K562 (cell line): ENCODE data around the gene SLC16A1. TPM values are rescaled to one million over a fixed set of nuclear protein-coding genes. Genes with fewer than 3 reads are reported as not detected.

ENCODE experiments used
- CEBPZ ChIP-seq: fragments of 150-350 bp; IDR thresholded peaks from 2 replicates; pipeline ENCODE4 v1.6.1; 2014; ENCODE audit warnings: low read depth, mild to moderate bottlenecking, low read length, borderline replicate concordance
- CREBBP ChIP-seq: IDR thresholded peaks from one replicate; pipeline ENCODE4 v1.6.1; 2012; ENCODE audit warnings: low read depth, mild to moderate bottlenecking, control low read depth, inconsistent platforms, low read length
- EWSR1 ChIP-seq: fragments of 450-650 bp; IDR thresholded peaks from 2 replicates; pipeline ENCODE4 v1.6.1; 2018; ENCODE audit warnings: borderline replicate concordance, mild to moderate bottlenecking, low read depth, moderate library complexity; ENCODE audit not compliant: partially characterized antibody
- KDM5B ChIP-seq: fragments of 200-600 bp; sonication (generic); IDR thresholded peaks from 2 replicates; pipeline ENCODE4 v1.6.1; 2012; ENCODE audit warnings: low read depth, mild to moderate bottlenecking, moderate library complexity, low read length, control low read depth, inconsistent platforms; ENCODE audit not compliant: insufficient replicate concordance
- NONO ChIP-seq, 2 experiments: fragments of 200-400 bp in 1 of 2; fragments of 450-650 bp in 1 of 2; formaldehyde crosslinking in 1 of 2; IDR thresholded peaks; 2 replicates each; pipeline ENCODE4 v1.6.1; 2017; ENCODE audit warnings: low read depth in 2 of 2, mild to moderate bottlenecking in 2 of 2, moderate library complexity in 2 of 2, low read length in 1 of 2
- PCBP2 ChIP-seq: fragments of 200-400 bp; formaldehyde crosslinking; IDR thresholded peaks from 2 replicates; pipeline ENCODE4 v1.6.1; 2018; ENCODE audit warnings: low read length, low read depth, mild to moderate bottlenecking, moderate library complexity; ENCODE audit not compliant: poor library complexity, severe bottlenecking
- POLR2G ChIP-seq: fragments of 200-400 bp; formaldehyde crosslinking; IDR thresholded peaks from 2 replicates; pipeline ENCODE4 v1.6.1; 2017; ENCODE audit warnings: low read depth, mild to moderate bottlenecking, antibody characterized with exemption, low read length, moderate library complexity
- RUNX1 ChIP-seq: sonication (generic); IDR thresholded peaks from 2 replicates; pipeline ENCODE4 v1.6.1; 2016; ENCODE audit warnings: antibody characterized with exemption, low read depth
- SMARCA4 ChIP-seq: fragments of 450-650 bp; IDR thresholded peaks from 2 replicates; pipeline ENCODE4 v1.6.1; 2016
- THRA ChIP-seq: fragments of 450-650 bp; IDR thresholded peaks from 2 replicates; pipeline ENCODE4 v1.6.1; 2017; ENCODE audit warnings: mild to moderate bottlenecking, moderate library complexity
- THRAP3 ChIP-seq: fragments of 450-650 bp; IDR thresholded peaks from 2 replicates; pipeline ENCODE4 v1.6.1; 2016; ENCODE audit warnings: mild to moderate bottlenecking, inconsistent platforms, borderline replicate concordance
- TOE1 ChIP-seq, 2 experiments: fragments of 450-650 bp in 1 of 2; sonication (generic) in 1 of 2; formaldehyde crosslinking in 1 of 2; IDR thresholded peaks; 2 replicates each; pipeline versions ENCODE4 v1.7.1 to v1.8.0; 2016 to 2022; ENCODE audit warnings: borderline replicate concordance in 2 of 2, mild to moderate bottlenecking in 2 of 2, antibody characterized with exemption in 1 of 2, inconsistent platforms in 1 of 2, low read depth in 1 of 2, missing genetic modification reagents in 1 of 2, moderate library complexity in 1 of 2
- USF1 ChIP-seq: sonication (generic); formaldehyde crosslinking; IDR thresholded peaks from 2 replicates; pipeline ENCODE4 v1.9.0; 2022; ENCODE audit warnings: mild to moderate bottlenecking, missing genetic modification reagents
- ZKSCAN8 ChIP-seq: fragments of 200-800 bp; sonication (Bioruptor generic); IDR thresholded peaks from 2 replicates; pipeline ENCODE4 v1.6.1; 2016; ENCODE audit warnings: missing genetic modification characterization, missing compliant biosample characterization
- polyA plus RNA-seq, 8 experiments: library from polyadenylated mRNA; depleted of rRNA in 4 of 8; stranded (reverse) in 5 of 8; unstranded in 3 of 8; fragments of >200 nt; fragmentation: Nextera tagmentation in 2 of 8; fragmentation: Illumina TruSeq in 1 of 8; extraction: Ambion mirVana in 2 of 8; extraction: Trizol in 1 of 8; gene quantifications; 2 replicates each; pipeline versions ENCODE4 v1.2.1 to v1.2.3, GENCODE V29; 2011 to 2014; ENCODE audit warnings: inconsistent platforms in 1 of 8, missing spikeins in 1 of 8
- total RNA-seq, 7 experiments: library from RNA; depleted of rRNA in 6 of 7; stranded (reverse); fragments of >200 nt in 6 of 7; fragmentation: Illumina TruSeq in 2 of 7; extraction: Trizol in 2 of 7; gene quantifications; 2 replicates each; pipeline versions ENCODE4 v1.2.1 to v1.2.3, GENCODE V29; 2011 to 2021; ENCODE audit warnings: low replicate concordance in 1 of 7
- TF ChIP-seq, protein P1 (sequence below): sonication (generic); IDR thresholded peaks from 2 replicates; pipeline ENCODE4 v1.6.1; 2016
- TF ChIP-seq, protein P2 (sequence below): sonication (generic); formaldehyde crosslinking; IDR thresholded peaks from 2 replicates; pipeline ENCODE4 v1.8.0; 2022; ENCODE audit warnings: missing genetic modification reagents, mild to moderate bottlenecking, moderate library complexity, borderline replicate concordance
- TF ChIP-seq, protein P3 (sequence below), 2 experiments: fragments of 450-650 bp in 1 of 2; sonication (generic) in 1 of 2; formaldehyde crosslinking; conservative IDR thresholded peaks; 2 replicates each; pipeline versions ENCODE4 v1.4.0 to v1.8.1; 2020 to 2022; ENCODE audit warnings: mild to moderate bottlenecking in 1 of 2, missing genetic modification reagents in 1 of 2

SLC16A1 gene
- total and polyA plus RNA-seq, 9 of the 15 experiments (the other 6 are each of a cell fraction or from before 2014, with no cell fraction given): 73.1 to 244 (median 117) TPM

GRCh38 chr1:112933820-112934571 lies 22.0 kb downstream of the SLC16A1 start (continued):
- no peak for TF ChIP-seq THRA
- TF ChIP-seq RUNX1: no peak
- no peak for TF ChIP-seq EWSR1
- no peak for TF ChIP-seq SMARCA4
- TF ChIP-seq, protein P1, sequence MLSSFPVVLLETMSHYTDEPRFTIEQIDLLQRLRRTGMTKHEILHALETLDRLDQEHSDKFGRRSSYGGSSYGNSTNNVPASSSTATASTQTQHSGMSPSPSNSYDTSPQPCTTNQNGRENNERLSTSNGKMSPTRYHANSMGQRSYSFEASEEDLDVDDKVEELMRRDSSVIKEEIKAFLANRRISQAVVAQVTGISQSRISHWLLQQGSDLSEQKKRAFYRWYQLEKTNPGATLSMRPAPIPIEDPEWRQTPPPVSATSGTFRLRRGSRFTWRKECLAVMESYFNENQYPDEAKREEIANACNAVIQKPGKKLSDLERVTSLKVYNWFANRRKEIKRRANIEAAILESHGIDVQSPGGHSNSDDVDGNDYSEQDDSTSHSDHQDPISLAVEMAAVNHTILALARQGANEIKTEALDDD: peak; percentile 32; the same call in 1 of the 2 replicates
- no peak for TF ChIP-seq NONO (IDR thresholded peaks at IDR 0.05; ENCODE audit: low read depth in 2 of 2, low read length in 1 of 2)
- TF ChIP-seq THRAP3: no peak
- no peak for TF ChIP-seq KDM5B
- TF ChIP-seq CEBPZ: no peak
- no peak for TF ChIP-seq USF1 (CRISPR knock-in tag)
- TF ChIP-seq, protein P2, sequence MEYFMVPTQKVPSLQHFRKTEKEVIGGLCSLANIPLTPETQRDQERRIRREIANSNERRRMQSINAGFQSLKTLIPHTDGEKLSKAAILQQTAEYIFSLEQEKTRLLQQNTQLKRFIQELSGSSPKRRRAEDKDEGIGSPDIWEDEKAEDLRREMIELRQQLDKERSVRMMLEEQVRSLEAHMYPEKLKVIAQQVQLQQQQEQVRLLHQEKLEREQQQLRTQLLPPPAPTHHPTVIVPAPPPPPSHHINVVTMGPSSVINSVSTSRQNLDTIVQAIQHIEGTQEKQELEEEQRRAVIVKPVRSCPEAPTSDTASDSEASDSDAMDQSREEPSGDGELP: no peak
- no peak for TF ChIP-seq ZKSCAN8 (CRISPR knock-in tag)
- TF ChIP-seq CREBBP: no peak
- TF ChIP-seq, protein P3, sequence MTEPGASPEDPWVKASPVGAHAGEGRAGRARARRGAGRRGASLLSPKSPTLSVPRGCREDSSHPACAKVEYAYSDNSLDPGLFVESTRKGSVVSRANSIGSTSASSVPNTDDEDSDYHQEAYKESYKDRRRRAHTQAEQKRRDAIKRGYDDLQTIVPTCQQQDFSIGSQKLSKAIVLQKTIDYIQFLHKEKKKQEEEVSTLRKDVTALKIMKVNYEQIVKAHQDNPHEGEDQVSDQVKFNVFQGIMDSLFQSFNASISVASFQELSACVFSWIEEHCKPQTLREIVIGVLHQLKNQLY (CRISPR knock-in tag; conservative IDR thresholded peaks at IDR 0.05): no peak
- TF ChIP-seq TOE1 (IDR thresholded peaks at IDR 0.05; ENCODE audit: borderline replicate concordance): no peak
- TF ChIP-seq TOE1 (CRISPR knock-in tag; IDR thresholded peaks at IDR 0.05; ENCODE audit: borderline replicate concordance, low read depth): no peak
- TF ChIP-seq PCBP2: no peak
- no peak for TF ChIP-seq POLR2G
